NCI-H748 (cell line): ENCODE measurements around the gene VPS51.
"Not testable (repeated sequence)": the region's sequence is repeated elsewhere in the genome, so short reads cannot be mapped to it uniquely, and the experiment has no call there.

Source experiments
- DNase-seq: peaks from one replicate; lab custom pipeline; 2025; ENCODE audit not compliant: unreplicated experiment; lab: John Stamatoyannopoulos, UW

VPS51 gene

GRCh38 chr11:65118097-65118837 is 22.3 kb downstream of the VPS51 start:
- DNase-seq, result no peak

GRCh38 chr11:65118891-65119669 is 23.1 kb downstream of the VPS51 start:
- not testable (repeated sequence) for DNase-seq

- no peak for DNase-seq
These were observed 23.6 kb downstream of the VPS51 start for GRCh38 chr11:65119670-65119995.

GRCh38 chr11:65120831-65121230 is 24.8 kb downstream of the VPS51 start:
- DNase-seq, result no peak

GRCh38 chr11:65121447-65121864 is 25.4 kb downstream of the VPS51 start:
- no peak for DNase-seq

GRCh38 chr11:65121865-65122696 is 26.1 kb downstream of the VPS51 start, which contains the start of the genes FAU and MRPL49:
TSS of gene FAU (minus strand) at chr11:65122134. CDS start at chr11:65121813, 321 bp downstream.
TSS of gene MRPL49 (plus strand) at chr11:65122321. CDS start at chr11:65122347, 26 bp downstream.
- DNase-seq, result peak; percentile 98

- no peak for DNase-seq
These were observed 28.6 kb downstream of the VPS51 start for GRCh38 chr11:65124480-65125196.

- DNase-seq, result no peak
These were observed 29.4 kb downstream of the VPS51 start for GRCh38 chr11:65125197-65126056.

GRCh38 chr11:65126624-65127274 is 30.7 kb downstream of the VPS51 start:
- no peak for DNase-seq

- DNase-seq, result no peak
These were observed 31.6 kb downstream of the VPS51 start for GRCh38 chr11:65127473-65128181.

- no peak for DNase-seq
These were observed 32.5 kb downstream of the VPS51 start for GRCh38 chr11:65128182-65129145.

GRCh38 chr11:65129649-65130441 is 33.8 kb downstream of the VPS51 start:
- no peak for DNase-seq

- DNase-seq, result no peak
These were observed 34.8 kb downstream of the VPS51 start for GRCh38 chr11:65130631-65131416.

- no peak for DNase-seq
These were observed 35.4 kb downstream of the VPS51 start for GRCh38 chr11:65131417-65131776.

- no peak for DNase-seq
These were observed 35.9 kb downstream of the VPS51 start for GRCh38 chr11:65131895-65132237.
